Activated T-helper 1 cell treated with anti-CD3 and anti-CD28 coated beads, Interleukin-12 subunit alpha, Interleukin-12 subunit beta, Interleukin-2, Interleukin-4 antibody, amounts not matched to agents 30 ng/mL and 10 ng/mL and 1 ng/mL, durations not matched to agents 14 hours and 24 hours and 36 hours (primary cell): ENCODE results near the gene SF3B4. TPM values are rescaled to one million over a fixed set of nuclear protein-coding genes. Genes with fewer than 3 reads are reported as not detected.
"Not testable (repeated sequence)": the region's sequence is repeated elsewhere in the genome, so short reads cannot be mapped to it uniquely, and the experiment has no call there.

Experiments used
- DNase-seq: peaks from one replicate; pipeline ENCODE4 v3.0.0; 2021; ENCODE audit warnings: low spot score
- H3K27ac Mint-ChIP-seq: one replicate; pipeline ENCODE4 v1.8.0; 2021; ENCODE audit warnings: mild to moderate bottlenecking, mixed read lengths
- H3K27me3 Mint-ChIP-seq: one replicate; pipeline ENCODE4 v1.8.0; 2022; ENCODE audit warnings: mild to moderate bottlenecking, moderate library complexity, mixed read lengths; ENCODE audit not compliant: insufficient read depth
- H3K36me3 Mint-ChIP-seq: one replicate; pipeline ENCODE4 v1.8.0; 2021; ENCODE audit warnings: low read depth, mixed read lengths
- H3K4me1 Mint-ChIP-seq: one replicate; pipeline ENCODE4 v1.8.0; 2021; ENCODE audit warnings: low read depth, mixed read lengths
- H3K4me3 Mint-ChIP-seq: one replicate; pipeline ENCODE4 v1.8.0; 2021; ENCODE audit warnings: mild to moderate bottlenecking, moderate library complexity, mixed read lengths
- H3K9me3 Mint-ChIP-seq: one replicate; pipeline ENCODE4 v1.8.0; 2021; ENCODE audit warnings: mixed read lengths
- intact Hi-C: fragments of 100-400 bp; cut with micrococcal nuclease; formaldehyde crosslinking; loops from one replicate; pipeline ENCODE4 v1.15.1; 2024
- total RNA-seq: library from RNA; stranded (reverse); gene quantifications from 2 replicates; pipeline ENCODE4 v1.2.3, GENCODE V29; 2022

SF3B4 gene
- total RNA-seq, 1 donor from 2014 or later: 125 TPM

- Mint-ChIP-seq H3K36me3 (peaks cover 35% of the 10 kb centered on the region), H3K27ac (no peak overlapping the region), H3K4me3 (no peak overlapping the region), H3K4me1 (peaks cover 16% of the 10 kb centered on the region), H3K9me3 (no peaks in the 10 kb centered on the region), H3K27me3 (no peaks in the 10 kb centered on the region)
- DNase-seq: no peak
- intact Hi-C loops: no loop called here
Observed at GRCh38 chr1:149945206-149945605, 17.6 kb upstream of the SF3B4 start.

GRCh38 chr1:149942885-149943284 lies 15.3 kb upstream of the SF3B4 start:
- no peaks in the 10 kb centered on the region for H3K9me3 Mint-ChIP-seq
- peaks cover 32% of the 10 kb centered on the region for H3K36me3 Mint-ChIP-seq
- peaks cover 29% of the 10 kb centered on the region for H3K4me1 Mint-ChIP-seq
- intact Hi-C loops: no loop called here
- no peak overlapping the region for H3K4me3 Mint-ChIP-seq
- H3K27me3 Mint-ChIP-seq: no peaks in the 10 kb centered on the region
- no peak for DNase-seq
- peak overlapping the region; percentile 53 for H3K27ac Mint-ChIP-seq

GRCh38 chr1:149942207-149942606 lies 14.6 kb upstream of the SF3B4 start:
- no peak overlapping the region for H3K4me3 Mint-ChIP-seq
- DNase-seq: no peak
- peaks cover 32% of the 10 kb centered on the region for H3K4me1 Mint-ChIP-seq
- intact Hi-C loops: no loop called here
- no peak overlapping the region for H3K27ac Mint-ChIP-seq
- H3K9me3 Mint-ChIP-seq: no peaks in the 10 kb centered on the region
- H3K36me3 Mint-ChIP-seq: peaks cover 27% of the 10 kb centered on the region
- H3K27me3 Mint-ChIP-seq: no peaks in the 10 kb centered on the region

GRCh38 chr1:149940427-149940826 lies 12.8 kb upstream of the SF3B4 start:
- Mint-ChIP-seq H3K36me3 (peaks cover 23% of the 10 kb centered on the region), H3K4me3 (no peak overlapping the region), H3K27me3 (no peaks in the 10 kb centered on the region), H3K4me1 (peaks cover 37% of the 10 kb centered on the region), H3K27ac (no peak overlapping the region), H3K9me3 (no peaks in the 10 kb centered on the region)
- intact Hi-C loops: no loop called here
- DNase-seq: no peak

GRCh38 chr1:149938668-149939003 lies 11.0 kb upstream of the SF3B4 start:
- peaks cover 35% of the 10 kb centered on the region for H3K4me1 Mint-ChIP-seq
- intact Hi-C loops: loop anchor here (1.0 to 2.0 kb wide), 3 partner anchors 10 to 70 kb away; no protein-coding TSS in a partner anchor
- not testable (repeated sequence) for DNase-seq, H3K9me3 Mint-ChIP-seq, H3K27me3 Mint-ChIP-seq
- H3K36me3 Mint-ChIP-seq: peaks cover 12% of the 10 kb centered on the region
- peak overlapping the region; percentile 79 for H3K27ac Mint-ChIP-seq
- peak overlapping the region; percentile 58 for H3K4me3 Mint-ChIP-seq

- intact Hi-C loops: loop anchor here (2.0 kb wide), 2 partner anchors 59 to 71 kb away; no protein-coding TSS in a partner anchor
- Mint-ChIP-seq H3K4me3 (peak overlapping the region; percentile 56), H3K4me1 (peaks cover 26% of the 10 kb centered on the region), H3K27me3 (no peaks in the 10 kb centered on the region), H3K9me3 (no peaks in the 10 kb centered on the region), H3K36me3 (peaks cover 7% of the 10 kb centered on the region), H3K27ac (peak overlapping the region; percentile 78)
- DNase-seq: no peak
Observed at GRCh38 chr1:149937759-149938158, 10.2 kb upstream of the SF3B4 start.

- H3K27me3 Mint-ChIP-seq: no peaks in the 10 kb centered on the region
- peak overlapping the region; percentile 56 for H3K4me3 Mint-ChIP-seq
- H3K27ac Mint-ChIP-seq: peak overlapping the region; percentile 78
- intact Hi-C loops: no loop called here
- H3K4me1 Mint-ChIP-seq: peaks cover 29% of the 10 kb centered on the region
- H3K9me3 Mint-ChIP-seq: no peaks in the 10 kb centered on the region
- DNase-seq: no peak
- peaks cover 7% of the 10 kb centered on the region for H3K36me3 Mint-ChIP-seq
Observed at GRCh38 chr1:149936992-149937705, 9.5 kb upstream of the SF3B4 start.

- no peaks in the 10 kb centered on the region for H3K9me3 Mint-ChIP-seq
- H3K4me3 Mint-ChIP-seq: peak within 1 kb of the TSS; percentile 56
- H3K27me3 Mint-ChIP-seq: no peaks in the 10 kb centered on the region
- H3K4me1 Mint-ChIP-seq: peaks cover 36% of the 10 kb centered on the region
- peak within 1 kb of the TSS; percentile 78 for H3K27ac Mint-ChIP-seq
- DNase-seq: no peak
- peaks cover 10% of the 10 kb centered on the region for H3K36me3 Mint-ChIP-seq
- intact Hi-C loops: no loop called here
Observed at GRCh38 chr1:149936170-149936991, 8.8 kb upstream of the SF3B4 start, which contains the start of gene MTMR11. MTMR11 (minus strand) TSS chr1:149936879; CDS start chr1:149936647, 232 bp downstream.

- Mint-ChIP-seq H3K4me3 (no peak overlapping the region), H3K9me3 (no peaks in the 10 kb centered on the region), H3K27ac (no peak overlapping the region), H3K4me1 (peaks cover 53% of the 10 kb centered on the region), H3K36me3 (peaks cover 17% of the 10 kb centered on the region), H3K27me3 (no peaks in the 10 kb centered on the region)
- intact Hi-C loops: no loop called here
- no peak for DNase-seq
Observed at GRCh38 chr1:149934356-149934755, 6.8 kb upstream of the SF3B4 start.

- Mint-ChIP-seq H3K4me3 (no peak overlapping the region), H3K36me3 (peaks cover 13% of the 10 kb centered on the region), H3K9me3 (no peaks in the 10 kb centered on the region), H3K27ac (no peak overlapping the region), H3K4me1 (peaks cover 57% of the 10 kb centered on the region), H3K27me3 (no peaks in the 10 kb centered on the region)
- DNase-seq: no peak
- intact Hi-C loops: no loop called here
Observed at GRCh38 chr1:149933208-149933607, 5.6 kb upstream of the SF3B4 start.

GRCh38 chr1:149932474-149932873 lies 4.9 kb upstream of the SF3B4 start:
- Mint-ChIP-seq H3K4me3 (no peak overlapping the region), H3K9me3 (no peaks in the 10 kb centered on the region), H3K36me3 (peaks cover 17% of the 10 kb centered on the region), H3K27me3 (no peaks in the 10 kb centered on the region), H3K27ac (no peak overlapping the region), H3K4me1 (peaks cover 57% of the 10 kb centered on the region)
- intact Hi-C loops: no loop called here
- DNase-seq: no peak

- no peaks in the 10 kb centered on the region for H3K27me3 Mint-ChIP-seq
- H3K27ac Mint-ChIP-seq: peak overlapping the region; percentile 64
- H3K36me3 Mint-ChIP-seq: peaks cover 22% of the 10 kb centered on the region
- H3K4me3 Mint-ChIP-seq: peak overlapping the region; percentile 29
- peaks cover 58% of the 10 kb centered on the region for H3K4me1 Mint-ChIP-seq
- intact Hi-C loops: no loop called here
- DNase-seq: no peak
- no peaks in the 10 kb centered on the region for H3K9me3 Mint-ChIP-seq
Observed at GRCh38 chr1:149931212-149931790, 3.7 kb upstream of the SF3B4 start.

GRCh38 chr1:149929856-149930255 lies 2.3 kb upstream of the SF3B4 start:
- H3K36me3 Mint-ChIP-seq: peaks cover 35% of the 10 kb centered on the region
- intact Hi-C loops: loop anchor here (2.0 to 5.0 kb wide), 3 partner anchors 33 to 222 kb away; no protein-coding TSS in a partner anchor
- H3K4me3 Mint-ChIP-seq: peak overlapping the region; percentile 56
- H3K27ac Mint-ChIP-seq: peak overlapping the region; percentile 66
- H3K9me3 Mint-ChIP-seq: no peaks in the 10 kb centered on the region
- no peaks in the 10 kb centered on the region for H3K27me3 Mint-ChIP-seq
- DNase-seq: no peak
- peaks cover 71% of the 10 kb centered on the region for H3K4me1 Mint-ChIP-seq
